Right lobe of liver (tissue), 4 donors: ENCODE measurements around the gene ACOT8.

ENCODE experiments used
- CTCF ChIP-seq, 4 donors: fragments of 200-600 bp in 3 of 4; fragments of 450-650 bp in 1 of 4; IDR thresholded peaks; one replicate each; pipeline versions ENCODE4 v1.5.1 to v1.8.0; 2016 to 2022; ENCODE audit warnings: antibody characterized with exemption in 4 of 4, mild to moderate bottlenecking in 2 of 4
- POLR2A ChIP-seq: fragments of 450-650 bp; IDR thresholded peaks from one replicate; pipeline ENCODE4 v1.6.1; 2017; ENCODE audit warnings: antibody characterized with exemption, mild to moderate bottlenecking
- donor health status: DM: no; HTN: no; CAD: no.
- donor health status: DM: no; HTN: no; CAD: no.
- donor health status: DM: no; HTN: yes; CAD: no.

GRCh38 chr20:45888681-45889080 is 31.5 kb upstream of the ACOT8 start:
- TF ChIP-seq POLR2A, result no peak
- no peak for TF ChIP-seq CTCF (IDR thresholded peaks at IDR 0.05)
